CD4-positive, alpha-beta memory T cell (primary cell): ENCODE measurements around the gene TNS1. TPM values are rescaled to one million over a fixed set of nuclear protein-coding genes. Genes with fewer than 3 reads are reported as not detected.

Experiments used
- CTCF ChIA-PET: fragments of 350-600 bp; sonication (Branson Sonifier 250); formaldehyde crosslinking; loops from one replicate; lab custom pipeline; 2021; ENCODE audit warnings: inconsistent platforms; ENCODE audit not compliant: partially characterized antibody; lab: Charles Lee
- POLR2A ChIA-PET: fragments of 350-600 bp; sonication (Branson Sonifier 250); formaldehyde crosslinking; loops from one replicate; lab custom pipeline; 2021; ENCODE audit not compliant: partially characterized antibody; lab: Charles Lee
- DNase-seq, 5 donors: peaks; one replicate each; pipeline versions ENCODE4 v3.0.0 to v3.0.0-alpha.2; 2020 to 2022; ENCODE audit warnings: mixed read lengths in 1 of 5
- H3K27ac ChIP-seq: one replicate; pipeline ENCODE4 v1.7.0; 2013; ENCODE audit warnings: low read depth, low read length
- H3K27me3 ChIP-seq: 2 replicates; pipeline ENCODE4 v1.7.0; 2013; ENCODE audit warnings: mild to moderate bottlenecking, low read length, moderate library complexity; ENCODE audit not compliant: insufficient read depth
- H3K36me3 ChIP-seq: 2 replicates; pipeline ENCODE4 v1.7.0; 2013; ENCODE audit warnings: mild to moderate bottlenecking, low read length, moderate library complexity; ENCODE audit not compliant: insufficient read depth
- H3K4me1 ChIP-seq: 2 replicates; pipeline ENCODE4 v1.7.0; 2013; ENCODE audit warnings: mild to moderate bottlenecking, low read length, moderate library complexity; ENCODE audit not compliant: insufficient read depth
- H3K4me3 ChIP-seq, 2 donors: one replicate each; pipeline ENCODE4 v1.7.0; 2013; ENCODE audit warnings: low read length in 2 of 2, mild to moderate bottlenecking in 1 of 2
- H3K9me3 ChIP-seq, 2 donors: one replicate each; pipeline ENCODE4 v1.7.0; 2013; ENCODE audit warnings: low read length in 2 of 2, control low read depth in 1 of 2; ENCODE audit not compliant: control insufficient read depth in 1 of 2
- H3K27ac Mint-ChIP-seq, 7 donors: one replicate each; pipeline ENCODE4 v1.8.0; 2020 to 2021; ENCODE audit warnings: mixed read lengths in 7 of 7, mild to moderate bottlenecking in 6 of 7, inconsistent platforms in 3 of 7, moderate library complexity in 3 of 7
- H3K27me3 Mint-ChIP-seq, 2 donors: one replicate each; pipeline ENCODE4 v1.8.0; 2020 to 2021; ENCODE audit warnings: mixed read lengths in 2 of 2
- H3K36me3 Mint-ChIP-seq, 2 donors: one replicate each; pipeline ENCODE4 v1.8.0; 2020 to 2021; ENCODE audit warnings: mixed read lengths in 2 of 2, inconsistent platforms in 1 of 2, mild to moderate bottlenecking in 1 of 2
- H3K4me1 Mint-ChIP-seq, 4 donors: one replicate each; pipeline ENCODE4 v1.8.0; 2020 to 2021; ENCODE audit warnings: mixed read lengths in 4 of 4, mild to moderate bottlenecking in 1 of 4
- H3K4me3 Mint-ChIP-seq, 8 donors: one replicate each; pipeline ENCODE4 v1.8.0; 2020 to 2021; ENCODE audit warnings: mixed read lengths in 8 of 8, mild to moderate bottlenecking in 7 of 8, moderate library complexity in 6 of 8, inconsistent platforms in 3 of 8
- H3K9me3 Mint-ChIP-seq, 8 donors: one replicate each; pipeline ENCODE4 v1.8.0; 2020 to 2021; ENCODE audit warnings: mixed read lengths in 8 of 8, mild to moderate bottlenecking in 5 of 8, inconsistent platforms in 3 of 8, moderate library complexity in 1 of 8
- intact Hi-C: fragments of 100-400 bp; cut with micrococcal nuclease; formaldehyde crosslinking; loops from one replicate; pipeline ENCODE4 v1.15.1; 2023
- polyA plus RNA-seq, 2 donors: library from polyadenylated mRNA; unstranded; fragments of 300-500 nt; fragmentation: Illumina TruSeq; gene quantifications; one replicate each; pipeline ENCODE4 v1.2.3, GENCODE V29; 2021
- total RNA-seq, 2 experiments: library from RNA; stranded (reverse); gene quantifications; one replicate each; pipeline ENCODE4 v1.2.3, GENCODE V29; 2021

The TNS1 gene
- total and polyA plus RNA-seq, 4 experiments from 2014 or later: 0.78 to 1.2 TPM; not detected in 2

DNA sequence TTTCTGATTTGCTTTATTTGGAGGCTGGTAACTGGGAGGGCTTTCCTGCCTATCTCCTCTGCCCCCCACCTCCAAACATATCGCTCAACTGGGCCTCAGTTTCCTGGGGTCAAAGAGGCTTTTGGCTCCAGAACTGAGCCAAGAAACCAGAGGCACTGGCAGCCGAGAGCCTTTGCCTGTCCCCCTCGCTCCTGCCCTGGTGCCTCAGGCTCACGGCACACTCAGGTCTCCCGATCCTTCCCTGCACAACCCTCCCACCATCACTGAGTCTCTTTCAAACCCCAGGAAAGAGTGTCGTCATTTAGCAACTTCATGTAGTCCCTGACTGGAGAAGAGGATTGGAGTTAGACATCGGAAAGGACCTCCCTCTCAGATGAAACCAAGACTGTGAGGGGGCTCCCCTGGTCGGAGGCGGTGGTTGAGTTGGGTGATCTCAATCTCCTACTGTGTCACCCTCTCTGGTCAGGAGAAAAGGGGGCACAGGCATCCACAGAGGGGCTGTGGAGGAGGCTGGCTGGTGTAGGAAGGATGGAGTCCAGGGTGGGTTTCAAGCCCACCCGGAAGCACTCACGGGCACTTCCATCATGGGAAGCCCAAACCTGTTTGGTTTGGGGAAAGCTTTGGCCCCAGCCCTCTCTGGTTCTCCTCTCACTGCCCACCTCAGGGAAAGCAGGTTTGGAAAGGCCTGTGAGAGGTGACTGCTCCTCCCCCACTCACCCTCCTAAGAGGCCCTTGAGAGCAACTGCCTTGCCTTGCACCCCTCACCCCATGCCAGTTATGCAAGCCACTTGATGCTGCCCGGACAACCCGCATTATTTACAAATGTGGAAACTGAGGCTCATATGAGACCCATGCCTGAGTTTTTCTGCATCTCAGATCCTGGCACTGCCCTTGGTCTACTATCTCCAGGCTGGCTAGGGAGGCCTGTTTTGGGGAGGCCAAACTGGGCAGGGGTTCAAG is 62.3 kb downstream of the TNS1 start:
- Histone ChIP-seq H3K36me3 (no peaks in the 10 kb centered on the region), H3K27me3 (no peaks in the 10 kb centered on the region), H3K4me1 (no peaks in the 10 kb centered on the region), H3K4me3 (no peak overlapping the region), H3K9me3 (no peaks in the 10 kb centered on the region), H3K27ac (no peak overlapping the region)
- POLR2A ChIA-PET: no interaction called here
- Mint-ChIP-seq H3K27me3 (peaks cover 17 to 21% of the 10 kb centered on the region in 2 donors), H3K4me3 (no peak overlapping the region), H3K36me3 (no peaks in the 10 kb centered on the region), H3K9me3 (no peaks in the 10 kb centered on the region), H3K4me1 (no peaks in the 10 kb centered on the region), H3K27ac (no peak overlapping the region)
- CTCF ChIA-PET: no interaction called here
- DNase-seq: no peak
- intact Hi-C loops: no loop called here

DNA sequence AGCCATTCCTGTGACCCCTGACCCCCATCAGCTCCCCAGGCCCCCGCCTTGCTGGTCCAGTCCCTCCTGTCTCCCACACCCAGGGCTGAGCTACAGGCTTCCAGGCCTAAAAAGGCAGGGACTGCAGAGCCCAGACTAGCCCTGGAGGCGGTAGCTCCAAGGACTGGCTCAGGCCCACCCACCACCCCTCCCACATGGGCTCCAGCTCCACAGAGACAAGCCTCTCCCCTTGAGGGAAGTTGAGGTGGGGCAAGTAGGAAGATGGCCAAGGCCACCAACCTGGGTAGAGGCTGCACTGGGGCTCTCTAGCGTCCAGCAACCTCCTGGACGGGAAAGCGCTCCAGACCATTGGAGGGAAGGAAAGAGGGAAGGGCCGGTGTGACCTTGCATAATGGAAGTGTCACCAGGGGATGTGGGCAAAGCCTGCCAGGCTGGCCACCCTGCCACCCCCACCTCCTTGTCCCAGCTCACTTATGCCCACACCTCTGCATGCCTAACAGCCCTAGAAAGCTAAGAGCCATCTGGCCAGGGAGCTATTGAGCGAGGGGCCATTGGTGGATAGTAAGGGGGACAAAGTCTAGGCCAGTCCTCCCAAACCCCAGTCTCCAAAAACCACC is 63.1 kb downstream of the TNS1 start:
- Histone ChIP-seq H3K4me1 (no peaks in the 10 kb centered on the region), H3K4me3 (no peak overlapping the region), H3K27me3 (no peaks in the 10 kb centered on the region), H3K36me3 (no peaks in the 10 kb centered on the region), H3K9me3 (no peaks in the 10 kb centered on the region), H3K27ac (no peak overlapping the region)
- peaks cover 17 to 20% of the 10 kb centered on the region in 2 donors for H3K27me3 Mint-ChIP-seq
- H3K27ac Mint-ChIP-seq: no peak overlapping the region
- no peaks in the 10 kb centered on the region for H3K4me1 Mint-ChIP-seq
- intact Hi-C loops: no loop called here
- ChIA-PET CTCF (no interaction called here), POLR2A (no interaction called here)
- H3K36me3 Mint-ChIP-seq: no peaks in the 10 kb centered on the region
- DNase-seq: no peak
- H3K4me3 Mint-ChIP-seq: no peak overlapping the region
- H3K9me3 Mint-ChIP-seq: no peaks in the 10 kb centered on the region

DNA sequence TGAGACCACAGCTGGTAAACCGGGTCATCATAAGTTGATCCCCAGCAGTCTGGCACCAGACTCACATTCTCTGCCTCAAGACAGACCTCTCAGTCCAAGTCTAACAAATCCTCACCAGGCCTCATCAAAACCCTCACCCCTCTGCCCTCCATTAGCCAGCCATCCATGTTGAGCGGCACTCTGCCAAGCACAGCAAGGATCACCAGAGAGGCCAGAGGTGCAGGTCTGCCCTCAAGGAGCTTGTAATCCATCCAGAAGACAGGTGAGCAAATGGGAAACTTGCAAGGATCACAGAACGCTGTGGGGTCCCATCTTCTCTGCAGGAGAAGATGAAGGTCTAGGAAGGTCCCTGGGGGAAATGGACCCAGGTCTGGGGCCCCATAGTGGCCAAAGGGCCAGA is 63.6 kb downstream of the TNS1 start:
- no peak for DNase-seq
- intact Hi-C loops: no loop called here
- no peak overlapping the region for H3K4me3 Mint-ChIP-seq
- CTCF ChIA-PET: no interaction called here
- peaks cover 17% of the 10 kb centered on the region in 2 donors for H3K27me3 Mint-ChIP-seq
- no peaks in the 10 kb centered on the region for H3K9me3 Mint-ChIP-seq
- H3K4me1 ChIP-seq: no peaks in the 10 kb centered on the region
- POLR2A ChIA-PET: no interaction called here
- H3K9me3 ChIP-seq: no peaks in the 10 kb centered on the region
- H3K36me3 ChIP-seq: no peaks in the 10 kb centered on the region
- H3K27ac Mint-ChIP-seq: no peak overlapping the region
- H3K4me3 ChIP-seq: no peak overlapping the region
- H3K27me3 ChIP-seq: no peaks in the 10 kb centered on the region
- no peak overlapping the region for H3K27ac ChIP-seq
- H3K36me3 Mint-ChIP-seq: no peaks in the 10 kb centered on the region
- H3K4me1 Mint-ChIP-seq: no peaks in the 10 kb centered on the region

DNA sequence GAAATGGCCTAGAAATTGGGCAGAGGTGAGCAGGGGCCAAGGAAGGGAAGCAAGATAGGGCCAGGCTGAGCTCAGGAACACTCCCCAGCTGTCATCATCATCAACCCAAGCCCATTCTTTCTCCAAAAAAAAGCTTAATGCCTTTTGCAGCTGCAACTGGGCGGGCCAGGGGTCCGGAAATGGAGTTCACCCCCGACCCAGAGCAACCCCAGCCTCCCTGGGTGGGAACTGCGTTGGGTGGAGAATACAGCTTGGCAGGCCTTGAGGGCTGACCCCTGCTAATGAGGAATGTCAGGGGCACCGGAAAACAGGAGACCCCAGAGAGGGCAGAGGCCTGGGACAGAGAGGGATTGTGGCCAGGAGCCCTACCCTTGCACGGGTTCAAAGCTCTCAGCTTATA is 64.8 kb downstream of the TNS1 start:
- H3K4me1 ChIP-seq: no peaks in the 10 kb centered on the region
- ChIA-PET POLR2A (no interaction called here), CTCF (no interaction called here)
- H3K4me3 Mint-ChIP-seq: no peak overlapping the region
- H3K9me3 ChIP-seq: no peaks in the 10 kb centered on the region
- no peak overlapping the region for H3K27ac Mint-ChIP-seq
- no peaks in the 10 kb centered on the region for H3K9me3 Mint-ChIP-seq
- H3K4me1 Mint-ChIP-seq: no peaks in the 10 kb centered on the region
- H3K4me3 ChIP-seq: no peak overlapping the region
- no peak for DNase-seq
- H3K36me3 ChIP-seq: no peaks in the 10 kb centered on the region
- no peaks in the 10 kb centered on the region for H3K36me3 Mint-ChIP-seq
- H3K27me3 ChIP-seq: no peaks in the 10 kb centered on the region
- H3K27ac ChIP-seq: no peak overlapping the region
- peaks cover 12 to 13% of the 10 kb centered on the region in 2 donors for H3K27me3 Mint-ChIP-seq
- intact Hi-C loops: no loop called here

DNA sequence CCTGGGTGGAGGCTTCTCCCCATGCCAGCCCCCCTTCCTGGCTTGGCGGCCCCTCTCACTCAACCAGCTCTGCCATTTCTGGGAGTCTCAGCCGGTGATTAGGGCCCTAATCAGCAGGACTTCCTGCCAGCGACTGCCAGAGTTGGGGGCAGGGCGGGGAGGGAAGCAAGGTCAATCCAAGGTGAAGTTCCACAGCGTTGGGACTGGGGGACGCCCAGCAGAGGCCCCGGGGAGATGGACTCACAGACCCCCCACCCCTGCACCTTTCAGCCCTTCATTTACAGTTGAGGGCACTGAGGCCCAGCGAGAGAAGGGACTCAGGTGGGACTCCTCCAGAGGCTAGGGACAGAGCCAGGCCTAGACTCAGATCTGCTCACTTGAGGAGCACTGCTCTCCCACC is 65.3 kb downstream of the TNS1 start:
- no peaks in the 10 kb centered on the region for H3K4me1 Mint-ChIP-seq
- DNase-seq: no peak
- H3K36me3 Mint-ChIP-seq: no peaks in the 10 kb centered on the region
- ChIA-PET CTCF (no interaction called here), POLR2A (no interaction called here)
- H3K36me3 ChIP-seq: no peaks in the 10 kb centered on the region
- H3K27ac ChIP-seq: no peak overlapping the region
- H3K4me3 Mint-ChIP-seq: no peak overlapping the region
- H3K27me3 ChIP-seq: no peaks in the 10 kb centered on the region
- H3K27ac Mint-ChIP-seq: no peak overlapping the region
- no peaks in the 10 kb centered on the region for H3K9me3 ChIP-seq
- no peaks in the 10 kb centered on the region for H3K9me3 Mint-ChIP-seq
- intact Hi-C loops: no loop called here
- H3K4me3 ChIP-seq: no peak overlapping the region
- H3K27me3 Mint-ChIP-seq: peaks cover 12 to 14% of the 10 kb centered on the region in 2 donors
- no peaks in the 10 kb centered on the region for H3K4me1 ChIP-seq

DNA sequence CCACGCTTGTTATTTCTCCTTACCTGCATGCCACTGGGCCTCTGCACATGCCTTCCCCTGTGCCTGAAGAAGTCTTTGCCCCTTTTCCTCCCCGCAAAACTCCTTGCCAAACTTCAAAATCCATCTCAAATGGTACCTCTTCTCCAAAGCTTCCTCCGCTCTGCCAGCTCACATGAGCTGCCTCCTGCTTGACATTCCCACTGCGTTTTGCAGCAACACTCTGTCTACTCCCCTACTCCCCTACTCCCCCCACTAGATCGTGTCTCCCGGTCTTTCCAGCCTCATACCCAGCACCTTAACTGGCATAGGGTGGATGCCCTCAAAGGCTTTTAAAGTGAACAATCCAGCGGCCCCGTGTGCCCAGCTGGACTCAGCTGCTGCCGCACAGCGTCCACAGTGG is 65.8 kb downstream of the TNS1 start:
- H3K4me3 Mint-ChIP-seq: no peak overlapping the region
- peaks cover 9 to 14% of the 10 kb centered on the region in 2 donors for H3K27me3 Mint-ChIP-seq
- POLR2A ChIA-PET: no interaction called here

DNA sequence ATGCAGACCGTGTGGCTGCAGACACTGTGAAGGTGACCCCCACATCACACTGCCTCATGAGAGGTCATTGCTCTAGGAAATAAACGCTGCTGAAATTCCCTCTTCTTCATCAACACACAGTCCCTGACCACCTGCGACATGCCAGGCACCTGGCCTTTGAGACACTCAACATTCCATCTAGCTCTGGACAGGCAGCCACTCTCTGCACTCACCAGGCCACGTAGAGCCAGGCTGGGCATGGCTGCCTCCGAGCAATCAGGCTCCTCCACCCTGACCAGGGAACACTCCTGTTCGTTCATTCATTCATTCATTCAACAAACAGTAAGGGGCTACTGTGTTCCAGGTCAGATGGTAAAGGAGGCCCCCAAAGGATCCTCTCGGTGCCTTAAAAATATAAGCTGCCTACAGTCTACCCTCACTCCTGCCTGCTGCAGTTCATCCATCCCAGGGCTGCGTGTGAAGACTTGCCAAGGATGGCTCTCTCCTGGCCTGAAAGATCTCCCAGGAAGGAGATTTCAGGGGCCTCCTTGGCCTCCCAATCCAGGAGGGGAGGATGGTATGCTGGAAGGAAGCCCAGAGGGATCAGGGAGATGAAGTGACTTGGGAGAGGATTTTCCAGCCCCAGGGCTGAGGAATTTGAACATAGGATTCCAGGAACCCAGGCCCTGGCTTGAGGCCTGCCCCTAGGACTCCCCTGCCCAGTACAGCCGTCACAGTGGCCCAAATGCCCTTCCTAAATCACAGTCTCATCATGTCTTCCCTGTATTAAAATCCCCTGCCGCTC is 66.7 kb downstream of the TNS1 start:
- Mint-ChIP-seq H3K4me1 (no peaks in the 10 kb centered on the region), H3K36me3 (no peaks in the 10 kb centered on the region), H3K27ac (no peak overlapping the region), H3K27me3 (peaks cover 4 to 8% of the 10 kb centered on the region in 2 donors), H3K4me3 (no peak overlapping the region), H3K9me3 (no peaks in the 10 kb centered on the region)
- no peak for DNase-seq
- no peaks in the 10 kb centered on the region for H3K4me1 ChIP-seq
- CTCF ChIA-PET: no interaction called here
- H3K9me3 ChIP-seq: no peaks in the 10 kb centered on the region
- H3K36me3 ChIP-seq: no peaks in the 10 kb centered on the region
- intact Hi-C loops: no loop called here
- H3K27me3 ChIP-seq: no peaks in the 10 kb centered on the region
- no peak overlapping the region for H3K27ac ChIP-seq
- H3K4me3 ChIP-seq: no peak overlapping the region
- POLR2A ChIA-PET: no interaction called here

More for the DNA sequence above, 65.8 kb downstream of the TNS1 start:
- H3K4me3 ChIP-seq: no peak overlapping the region
- H3K27me3 ChIP-seq: no peaks in the 10 kb centered on the region
- H3K4me1 ChIP-seq: no peaks in the 10 kb centered on the region
- H3K36me3 Mint-ChIP-seq: no peaks in the 10 kb centered on the region
- no peak for DNase-seq
- H3K4me1 Mint-ChIP-seq: no peaks in the 10 kb centered on the region
- no peaks in the 10 kb centered on the region for H3K9me3 ChIP-seq
- no peak overlapping the region for H3K27ac Mint-ChIP-seq
- H3K36me3 ChIP-seq: no peaks in the 10 kb centered on the region
- intact Hi-C loops: no loop called here
- no peaks in the 10 kb centered on the region for H3K9me3 Mint-ChIP-seq
- H3K27ac ChIP-seq: no peak overlapping the region
- CTCF ChIA-PET: no interaction called here
